A172 (cell line): ENCODE results near the gene CMTR2. TPM values are rescaled to one million over a fixed set of nuclear protein-coding genes. Genes with fewer than 3 reads are reported as not detected.

Source experiments
- DNase-seq: peaks from one replicate; pipeline ENCODE4 v3.0.0-alpha.2; 2015; ENCODE audit warnings: low spot score
- total RNA-seq: library from RNA; depleted of rRNA; stranded (reverse); fragments of >200 nt; shearing (Covaris generic); gene quantifications from 2 replicates; pipeline ENCODE4 v1.2.3, GENCODE V29; 2014; rRNA removed

The CMTR2 gene
- total RNA-seq, 1 experiment from 2014 or later = 74.4 TPM

- DNase-seq = no peak
Measured at GRCh38 chr16:71276589-71277334, 12.4 kb downstream of the CMTR2 start.

GRCh38 chr16:71273384-71273783 lies 15.8 kb downstream of the CMTR2 start:
- no peak for DNase-seq

DNA sequence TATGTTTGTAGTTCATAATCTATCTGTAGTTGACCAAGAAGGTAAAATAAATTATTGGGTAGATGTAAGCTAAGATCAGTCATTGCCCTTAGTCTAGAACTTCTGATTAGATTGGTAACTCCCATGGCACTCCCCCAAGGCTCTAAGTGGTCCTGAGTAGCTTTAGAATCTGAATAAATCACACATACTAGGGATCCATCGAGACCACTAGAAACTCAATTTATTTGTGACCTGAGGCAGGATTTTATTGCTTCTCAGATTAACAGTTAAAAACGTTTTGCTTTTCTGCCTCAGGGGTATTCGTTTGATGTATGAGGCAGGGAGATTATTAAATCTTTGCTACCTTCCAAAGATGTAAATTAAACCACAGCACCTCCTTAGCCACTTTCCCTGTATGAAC lies 24.9 kb downstream of the CMTR2 start:
- no peak for DNase-seq

DNA sequence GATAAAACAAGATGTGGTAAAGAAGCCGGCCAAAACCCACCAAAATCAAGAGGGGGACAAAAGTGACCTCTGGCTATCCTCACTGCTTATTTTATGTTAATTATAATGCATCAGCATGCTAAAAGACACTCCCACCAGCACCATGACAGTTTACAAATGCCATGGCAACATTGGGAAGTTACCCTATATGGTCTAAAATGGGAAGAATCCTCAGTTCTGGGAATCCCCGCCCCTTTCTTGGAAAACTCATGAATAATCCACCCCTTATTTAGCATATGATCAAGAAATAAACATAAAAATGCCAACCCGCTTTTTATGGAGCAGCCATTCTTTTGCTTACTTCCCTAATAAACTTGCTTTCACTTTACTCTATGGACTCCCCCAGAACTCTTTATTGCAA lies 25.6 kb downstream of the CMTR2 start:
- DNase-seq = no peak

GRCh38 chr16:71262391-71262790 lies 26.8 kb downstream of the CMTR2 start:
- no peak for DNase-seq

DNA sequence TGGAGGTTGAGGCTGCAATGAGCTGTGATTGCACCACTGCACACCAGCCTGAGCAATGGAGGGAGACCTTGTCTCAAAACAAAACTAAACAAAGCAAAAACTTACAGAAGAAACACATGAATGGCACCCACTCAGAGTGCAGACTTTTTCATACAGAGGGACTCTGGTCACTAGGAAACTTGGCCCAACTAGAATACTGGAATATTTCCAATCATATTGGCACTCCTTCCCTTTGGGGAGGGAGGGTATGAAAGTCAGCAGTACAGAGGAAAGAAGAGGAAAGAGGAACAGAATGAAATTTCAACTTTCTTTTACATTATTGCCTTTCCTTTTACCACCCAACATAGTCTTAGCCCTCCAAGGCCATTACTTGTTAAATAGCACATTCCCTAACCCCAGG lies 28.2 kb downstream of the CMTR2 start:
- no peak for DNase-seq

DNA sequence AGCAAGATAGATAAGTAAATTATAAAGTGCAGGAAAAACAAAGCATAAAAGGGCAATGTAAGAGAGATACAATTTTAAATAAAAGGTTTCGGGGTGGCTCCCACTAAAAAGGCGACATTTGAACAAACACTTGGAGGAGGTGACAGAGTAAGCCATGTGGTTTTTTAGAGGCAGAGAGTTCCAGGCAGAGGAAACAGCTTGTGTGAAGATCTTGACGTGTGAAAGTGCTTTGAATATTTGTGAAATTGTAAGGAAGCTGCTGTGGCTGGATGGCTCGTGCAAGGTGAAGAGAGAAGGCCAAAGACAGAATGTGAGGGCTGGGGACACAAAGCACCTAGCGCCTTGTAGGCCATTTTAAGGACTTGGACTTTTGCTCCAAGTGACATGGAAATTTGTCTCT lies 30.1 kb downstream of the CMTR2 start:
- DNase-seq = no peak

GRCh38 chr16:71258372-71258771 lies 30.8 kb downstream of the CMTR2 start:
- DNase-seq = no peak

GRCh38 chr16:71257768-71258167 lies 31.4 kb downstream of the CMTR2 start:
- DNase-seq = no peak

GRCh38 chr16:71255721-71256120 lies 33.5 kb downstream of the CMTR2 start:
- no peak for DNase-seq

DNA sequence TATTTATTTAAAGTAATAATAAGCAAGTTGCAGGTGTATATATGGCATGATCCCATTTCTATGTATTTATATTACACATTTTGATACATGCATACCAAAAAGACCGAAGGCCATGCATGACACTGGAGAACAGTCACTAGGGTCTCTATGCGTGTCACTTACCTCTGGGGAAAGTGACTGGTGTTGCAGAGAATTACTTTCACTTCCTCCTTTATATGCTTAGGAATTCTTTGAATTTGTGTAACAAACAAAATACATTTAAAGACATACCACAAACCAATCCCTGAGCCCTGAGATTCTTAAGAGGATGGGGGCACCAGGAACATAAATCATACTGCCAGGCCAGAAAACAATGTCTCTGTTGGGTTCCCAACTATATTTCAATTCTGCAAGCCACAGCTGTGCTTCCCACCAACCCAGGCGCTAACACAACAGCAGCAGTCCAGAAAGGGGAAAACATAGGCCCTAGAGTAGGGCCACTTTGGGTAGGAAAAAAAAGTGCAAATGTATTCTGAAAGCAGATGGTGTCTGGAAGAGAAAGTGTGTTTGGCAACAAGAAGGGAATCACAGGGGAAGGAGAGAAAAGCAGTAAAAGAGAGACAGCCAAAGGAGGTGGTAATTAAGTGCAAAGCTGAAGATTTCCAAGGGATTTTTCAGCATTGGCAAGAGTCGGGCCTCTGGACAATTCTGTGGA lies 34.2 kb downstream of the CMTR2 start:
- no peak for DNase-seq

DNA sequence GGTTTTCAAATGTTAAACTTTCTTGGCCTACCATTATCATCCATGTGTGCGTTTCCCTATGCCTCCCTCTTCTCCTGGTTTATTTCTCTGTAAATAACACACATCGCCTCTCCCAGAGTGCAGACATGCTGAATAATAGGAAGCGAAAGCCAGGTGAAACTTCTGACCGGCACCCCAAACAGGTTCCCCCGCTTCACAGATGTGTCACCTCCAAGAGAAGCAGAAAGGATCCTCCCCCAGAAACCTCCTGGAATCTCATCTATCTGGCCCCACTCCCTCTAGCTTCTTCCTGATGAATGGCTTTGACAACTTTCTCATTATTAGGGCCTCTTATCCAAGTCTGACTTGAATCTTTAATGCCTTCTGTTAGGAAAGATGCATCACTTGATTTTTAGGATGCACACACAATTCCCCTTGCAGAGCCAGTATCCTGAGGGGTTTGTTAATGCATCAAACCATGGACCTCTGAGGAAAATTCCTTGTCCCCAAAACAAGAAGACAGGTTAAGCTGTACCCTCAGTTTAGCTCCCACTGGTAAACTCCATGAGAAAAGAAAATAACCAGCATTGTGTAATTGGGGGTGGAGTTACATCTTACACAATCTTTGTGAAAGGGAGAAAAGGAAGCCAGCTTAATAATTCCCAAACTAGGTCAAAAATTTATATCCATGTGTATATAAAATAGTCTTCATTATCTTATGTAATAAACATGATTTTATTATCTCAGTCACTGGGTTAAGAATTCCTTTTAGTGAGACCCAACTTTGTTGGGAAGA lies 38.6 kb downstream of the CMTR2 start:
- DNase-seq = no peak

- DNase-seq = no peak
Measured at GRCh38 chr16:71249399-71249798, 39.8 kb downstream of the CMTR2 start.

DNA sequence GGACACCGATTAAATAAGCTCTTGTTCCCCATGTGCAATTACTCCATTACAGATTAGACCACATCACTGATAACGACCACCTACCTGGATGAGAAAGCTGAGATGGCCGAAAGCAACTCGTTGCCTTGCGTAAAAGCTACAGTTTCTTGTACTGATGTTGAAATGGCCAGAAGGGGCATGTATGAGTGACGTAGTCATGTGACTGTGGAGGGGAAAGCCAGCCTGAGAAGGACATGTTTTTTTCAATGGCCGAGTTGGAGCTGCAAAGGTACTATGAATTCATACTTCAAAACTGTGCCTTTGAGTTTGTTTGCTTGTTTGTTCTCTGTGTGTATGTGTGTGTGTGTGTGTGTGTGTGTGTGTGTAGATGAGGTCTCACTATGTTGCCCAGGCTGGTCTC lies 41.7 kb downstream of the CMTR2 start:
- no peak for DNase-seq

- DNase-seq = no peak
Measured at GRCh38 chr16:71246309-71246708, 42.9 kb downstream of the CMTR2 start.

- DNase-seq = no peak
Measured at GRCh38 chr16:71244521-71244920, 44.7 kb downstream of the CMTR2 start.

GRCh38 chr16:71242601-71243000 lies 46.6 kb downstream of the CMTR2 start:
- no peak for DNase-seq

DNA sequence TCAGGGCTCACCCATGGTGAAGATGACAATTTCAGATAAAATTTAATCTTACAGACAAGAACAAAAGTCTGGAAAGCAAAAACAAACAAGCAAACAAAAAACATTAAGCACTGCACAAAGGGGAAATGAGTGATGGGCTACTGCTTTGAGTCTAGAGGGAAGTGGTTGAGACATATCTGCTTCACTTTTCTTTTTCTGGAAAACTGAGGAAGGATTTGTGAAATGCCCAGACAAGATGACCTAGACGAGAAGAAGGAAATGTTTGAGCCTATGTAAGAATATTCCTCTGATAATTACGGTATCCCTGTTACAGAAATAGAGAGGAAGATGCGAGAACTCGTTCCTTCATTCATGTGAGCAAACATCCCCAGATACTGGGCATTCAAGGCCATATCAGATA lies 47.2 kb downstream of the CMTR2 start:
- no peak for DNase-seq

Other genes with a start within 250 kb of the CMTR2 start
- 0.31 TPM in 1 of 2 replicates, not detected in the other for gene HYDIN, start 58.7 kb downstream of the CMTR2 start, total RNA-seq
- gene CALB2, start 69.3 kb upstream of the CMTR2 start, total RNA-seq = 2.6 and 5.2 TPM in 2 replicates
- gene TLE7, start 152.7 kb upstream of the CMTR2 start, total RNA-seq = not detected in 2 replicates
- 10.1 and 16.3 TPM in 2 replicates for gene ZNF23, start 172.8 kb upstream of the CMTR2 start, total RNA-seq
- gene ZNF19, start 199.9 kb upstream of the CMTR2 start, total RNA-seq = 2.1 and 5.8 TPM in 2 replicates
- 0.55 and 0.60 TPM in 2 replicates for gene CHST4, start 237.0 kb upstream of the CMTR2 start, total RNA-seq